AG09319 (cell line): Measurements from ENCODE around the gene DMAC2.

Source experiments
- DNase-seq: peaks from one replicate; pipeline ENCODE4 v3.0.0-alpha.2; 2010; ENCODE audit warnings: low read depth; ENCODE audit errors: extremely low read depth
- TF ChIP-seq, protein P1 (sequence below): IDR thresholded peaks from 2 replicates; pipeline ENCODE4 v1.5.1; 2011; ENCODE audit warnings: low read depth, mild to moderate bottlenecking, inconsistent platforms, low read length, moderate library complexity

DMAC2 gene

DNA sequence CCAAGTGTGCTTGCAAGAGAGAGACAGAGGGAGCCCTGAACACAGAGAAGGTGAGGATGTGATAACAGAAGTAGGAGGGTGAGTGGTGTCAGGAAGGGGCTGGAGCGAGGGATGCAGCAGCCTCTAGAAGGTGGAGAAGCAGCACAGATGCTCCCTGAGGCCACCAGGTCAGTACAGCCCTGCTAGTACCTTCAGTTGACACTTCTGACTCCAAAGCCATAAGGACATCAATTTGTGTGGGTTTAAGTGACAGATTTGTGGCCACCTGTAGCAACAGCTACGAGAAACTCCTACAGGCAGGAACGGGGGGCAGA, 10.1 kb upstream of the DMAC2 start:
- TF ChIP-seq, protein P1, sequence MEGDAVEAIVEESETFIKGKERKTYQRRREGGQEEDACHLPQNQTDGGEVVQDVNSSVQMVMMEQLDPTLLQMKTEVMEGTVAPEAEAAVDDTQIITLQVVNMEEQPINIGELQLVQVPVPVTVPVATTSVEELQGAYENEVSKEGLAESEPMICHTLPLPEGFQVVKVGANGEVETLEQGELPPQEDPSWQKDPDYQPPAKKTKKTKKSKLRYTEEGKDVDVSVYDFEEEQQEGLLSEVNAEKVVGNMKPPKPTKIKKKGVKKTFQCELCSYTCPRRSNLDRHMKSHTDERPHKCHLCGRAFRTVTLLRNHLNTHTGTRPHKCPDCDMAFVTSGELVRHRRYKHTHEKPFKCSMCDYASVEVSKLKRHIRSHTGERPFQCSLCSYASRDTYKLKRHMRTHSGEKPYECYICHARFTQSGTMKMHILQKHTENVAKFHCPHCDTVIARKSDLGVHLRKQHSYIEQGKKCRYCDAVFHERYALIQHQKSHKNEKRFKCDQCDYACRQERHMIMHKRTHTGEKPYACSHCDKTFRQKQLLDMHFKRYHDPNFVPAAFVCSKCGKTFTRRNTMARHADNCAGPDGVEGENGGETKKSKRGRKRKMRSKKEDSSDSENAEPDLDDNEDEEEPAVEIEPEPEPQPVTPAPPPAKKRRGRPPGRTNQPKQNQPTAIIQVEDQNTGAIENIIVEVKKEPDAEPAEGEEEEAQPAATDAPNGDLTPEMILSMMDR = no peak
- DNase-seq = no peak

DNA sequence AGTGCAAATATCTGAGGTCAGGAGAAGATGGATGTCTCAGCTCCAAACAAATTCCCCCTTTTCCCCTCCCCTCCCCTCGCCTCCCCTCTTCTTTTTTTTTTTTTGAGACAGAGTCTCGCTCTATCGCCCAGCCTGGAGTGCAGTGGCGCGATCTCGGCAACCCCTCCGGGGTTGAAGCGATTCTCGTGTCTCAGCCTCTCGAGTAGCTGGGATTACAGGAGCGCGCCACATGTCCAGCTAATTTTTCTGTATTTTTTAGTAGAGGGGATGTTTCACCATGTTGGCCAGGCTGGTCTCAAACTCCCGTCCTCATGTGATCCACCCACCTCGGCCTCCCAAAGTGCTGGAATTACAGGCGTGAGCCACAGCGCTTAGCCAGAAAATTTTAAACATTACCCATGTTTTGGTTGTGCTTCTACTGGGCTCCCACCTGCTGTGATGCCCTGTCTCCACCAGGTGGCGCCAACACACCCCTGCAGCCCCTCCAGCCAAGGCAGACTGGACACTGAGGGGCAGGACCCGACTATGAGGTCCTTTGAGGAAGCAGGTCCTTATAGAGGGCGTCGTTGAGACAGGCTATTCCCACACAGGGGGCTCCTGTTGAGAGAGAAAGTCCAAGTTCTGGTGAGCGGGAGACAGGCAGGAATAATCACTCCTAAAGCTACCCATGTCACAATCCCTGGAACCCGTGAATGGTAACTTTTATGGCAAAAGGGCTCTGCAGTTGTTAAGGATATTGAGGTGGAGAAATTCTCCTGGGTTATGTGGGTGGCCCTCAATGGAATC, 9.6 kb upstream of the DMAC2 start:
- TF ChIP-seq, protein P1 = peak; percentile 98
- peak; percentile 32 for DNase-seq

DNA sequence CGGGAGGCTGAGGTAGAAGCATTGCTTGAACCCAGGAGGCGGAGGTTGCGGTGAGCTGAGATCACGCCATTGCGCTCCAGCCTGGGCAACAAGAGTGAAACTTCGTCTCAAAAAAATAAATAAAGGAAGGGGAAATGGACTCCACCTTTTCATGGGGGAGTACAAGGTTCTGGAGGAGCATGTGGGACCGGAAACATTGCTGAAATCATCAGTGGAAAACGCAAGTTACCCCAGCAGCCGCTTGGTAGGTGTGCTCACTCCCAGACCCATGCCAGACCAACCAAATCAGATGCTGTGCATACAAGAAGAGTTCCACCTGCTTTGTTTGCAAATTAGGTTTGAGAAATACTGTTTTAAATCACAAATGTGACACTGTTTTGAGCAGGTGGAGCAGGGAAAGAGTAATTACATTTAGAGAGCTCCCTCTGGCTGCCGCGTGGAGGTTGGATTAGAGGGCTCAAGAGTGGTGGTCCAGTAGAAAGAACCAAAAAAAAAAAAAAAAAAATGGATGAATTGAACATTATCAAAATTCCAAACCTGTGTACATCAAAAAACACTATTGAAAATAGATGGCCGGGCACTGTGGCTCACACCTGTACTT, 8.1 kb upstream of the DMAC2 start:
- no peak for DNase-seq
- TF ChIP-seq, protein P1 = no peak

DNA sequence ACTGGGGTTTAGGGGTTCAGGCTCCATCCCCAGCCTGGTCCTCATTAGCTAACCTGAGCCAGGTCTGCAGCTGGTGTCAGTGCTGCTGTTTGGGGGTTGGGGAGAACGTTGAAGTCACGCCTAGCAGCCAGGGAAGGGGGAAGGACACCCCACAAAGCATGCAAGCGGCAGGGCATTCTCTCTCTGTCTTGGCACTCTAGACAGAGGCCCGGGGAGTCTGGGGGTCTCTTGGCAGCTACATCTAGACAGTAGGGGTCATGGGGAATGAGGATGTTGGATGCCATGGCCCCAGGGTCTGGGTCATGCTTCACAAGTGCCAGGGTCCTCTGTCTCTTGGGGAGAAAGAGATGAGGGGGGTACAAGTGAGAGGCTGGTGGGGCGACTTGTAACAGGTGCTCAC, 5.9 kb upstream of the DMAC2 start:
- TF ChIP-seq, protein P1 = no peak
- no peak for DNase-seq

DNA sequence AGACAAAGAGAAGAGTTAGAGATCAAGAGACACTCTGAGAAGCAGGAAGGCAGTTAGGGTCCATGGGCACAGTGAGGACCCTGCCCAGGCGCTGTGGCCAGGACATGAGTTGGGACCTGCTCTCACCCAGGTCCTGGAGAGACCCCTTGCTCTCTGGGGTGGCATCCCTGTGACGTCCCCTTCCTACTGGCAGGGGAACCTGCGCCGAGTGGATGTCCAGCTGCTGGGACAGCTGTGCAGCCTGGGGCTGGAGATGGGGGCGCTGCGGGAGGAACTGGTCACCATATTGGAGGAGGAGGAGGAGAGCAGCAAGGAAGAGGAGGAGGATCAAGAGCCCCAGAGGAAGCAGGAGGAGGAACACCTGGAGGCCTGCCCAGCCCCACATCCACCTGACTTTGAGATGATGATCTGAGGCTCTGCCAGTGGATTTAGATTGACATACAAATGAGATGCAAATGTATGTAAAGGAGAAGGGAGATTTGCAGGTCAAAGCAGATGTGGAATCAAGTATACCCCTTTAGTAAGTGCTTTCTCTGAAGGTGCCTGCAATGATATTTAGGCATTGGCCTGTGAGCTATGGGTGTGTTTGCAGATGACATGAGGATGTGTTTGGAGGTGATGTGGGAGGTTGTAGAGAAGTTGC, 4.2 kb upstream of the DMAC2 start:
- TF ChIP-seq, protein P1 = no peak
- DNase-seq = no peak

DNA sequence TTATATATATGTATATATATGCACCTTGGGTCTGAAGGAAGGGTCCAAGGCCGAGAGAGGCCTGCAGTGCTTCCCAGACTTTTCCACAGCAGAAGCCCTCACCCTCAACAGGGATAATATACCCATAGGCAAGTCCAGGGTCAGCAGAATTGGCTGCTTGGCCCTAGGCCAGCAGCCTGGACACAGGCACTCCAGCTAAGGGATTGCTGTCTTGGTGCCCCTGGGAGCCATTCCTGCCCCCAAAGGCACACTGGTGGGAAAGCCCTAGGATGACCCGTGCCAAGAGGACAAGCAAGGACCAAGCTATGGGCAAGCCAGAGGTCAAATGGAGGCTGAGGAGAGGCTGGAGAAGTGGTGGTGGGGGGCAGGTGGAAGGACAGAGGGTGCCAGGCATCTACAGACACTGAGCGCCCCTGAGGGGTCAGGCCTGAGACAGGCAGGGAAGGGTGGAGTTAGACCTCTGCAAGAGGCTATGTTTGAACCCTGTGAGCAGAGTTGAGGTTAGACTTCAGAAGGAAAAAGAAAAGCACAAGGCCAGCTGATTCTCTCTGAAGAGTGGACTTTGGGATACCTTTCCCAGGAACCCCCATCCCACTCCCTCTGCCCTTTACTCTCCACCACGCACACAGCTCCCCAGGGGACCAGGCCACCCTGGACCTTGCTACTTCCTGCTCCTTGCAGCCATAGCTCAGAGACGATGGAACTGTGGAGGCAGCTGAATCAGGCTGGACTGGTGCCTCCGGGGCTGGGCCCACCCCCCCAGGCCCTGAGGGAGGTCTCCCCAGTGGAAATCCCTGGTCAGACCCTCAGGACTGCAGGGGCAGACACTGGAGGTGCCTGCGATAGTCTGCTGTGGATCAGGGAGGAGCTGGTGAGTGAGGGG, 3.0 kb upstream of the DMAC2 start, which contains the start of gene ERICH4:
ERICH4 (plus strand) TSS at position 684 of the 883 bp plus-strand sequence; CDS start at position 698, 14 bp downstream.
- TF ChIP-seq, protein P1 = no peak
- no peak for DNase-seq
